Neural cell (in vitro differentiated cells): ENCODE measurements around the gene INTS13.

Experiments
- EP300 ChIP-seq: fragments of 450-650 bp; conservative IDR thresholded peaks from 2 replicates; pipeline ENCODE4 v1.6.1; 2014; ENCODE audit warnings: antibody characterized with exemption, mild to moderate bottlenecking, moderate library complexity; ENCODE audit not compliant: poor library complexity, severe bottlenecking
- POLR2AphosphoS5 ChIP-seq: IDR thresholded peaks from 2 replicates; pipeline ENCODE4 v1.6.1; 2012
- TAF1 ChIP-seq: IDR thresholded peaks from 2 replicates; pipeline ENCODE4 v1.6.1; 2012; ENCODE audit warnings: low read depth

- TF ChIP-seq TAF1 (no peak), POLR2AphosphoS5 (no peak), EP300 (no peak)
These were observed 42.1 kb downstream of the INTS13 start for GRCh38 chr12:26895672-26896071.
